Stimulated activated CD8-positive, alpha-beta memory T cell treated with anti-CD3 and anti-CD28 coated beads, Interleukin-4, amount 100 ng/mL, for 24 hours (primary cell): Measurements from ENCODE around the gene ABCC4.
"Not testable (repeated sequence)": the region's sequence is repeated elsewhere in the genome, so short reads cannot be mapped to it uniquely, and the experiment has no call there.

Source experiments
- DNase-seq: peaks from one replicate; pipeline ENCODE4 v3.0.0-alpha.2; 2020; ENCODE audit warnings: low read depth

ABCC4 gene

DNA sequence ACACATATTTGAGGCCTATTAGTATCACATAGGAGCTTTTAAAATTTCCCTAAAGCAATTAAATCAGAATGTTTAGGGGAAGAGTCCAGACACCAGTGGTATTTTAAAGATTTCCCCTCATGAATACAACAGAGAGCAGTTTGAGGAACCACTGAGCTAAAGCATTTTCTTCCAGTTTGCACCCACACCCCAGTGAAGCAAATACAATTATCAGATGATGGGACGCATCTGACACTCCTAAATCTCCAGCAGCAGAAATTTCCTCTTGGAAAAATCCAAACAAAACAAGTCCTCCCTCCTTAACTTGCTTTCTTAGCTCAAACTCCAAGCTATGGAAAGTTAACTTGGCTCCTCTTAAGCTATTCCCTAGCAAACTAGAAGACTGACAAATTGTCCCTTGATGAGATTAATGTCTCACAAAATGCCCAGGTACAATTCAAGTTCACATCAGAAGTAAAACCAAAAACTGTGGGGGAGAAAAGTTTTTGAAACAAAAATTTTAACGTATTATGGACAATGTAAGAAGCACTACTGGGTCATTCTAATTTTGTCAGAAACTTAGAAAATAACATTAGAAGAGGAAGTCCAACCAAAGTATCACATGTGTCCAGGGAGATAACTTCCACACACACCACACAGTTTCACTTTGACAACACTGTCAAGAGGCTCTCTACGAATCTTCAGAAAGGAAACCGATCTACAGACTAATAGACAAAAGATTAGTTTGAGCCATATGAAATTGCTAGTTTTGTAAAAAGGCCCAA is 74.1 kb downstream of the ABCC4 start:
- no peak for DNase-seq

GRCh38 chr13:95226476-95226875 is 74.8 kb downstream of the ABCC4 start:
- DNase-seq, result no peak

DNA sequence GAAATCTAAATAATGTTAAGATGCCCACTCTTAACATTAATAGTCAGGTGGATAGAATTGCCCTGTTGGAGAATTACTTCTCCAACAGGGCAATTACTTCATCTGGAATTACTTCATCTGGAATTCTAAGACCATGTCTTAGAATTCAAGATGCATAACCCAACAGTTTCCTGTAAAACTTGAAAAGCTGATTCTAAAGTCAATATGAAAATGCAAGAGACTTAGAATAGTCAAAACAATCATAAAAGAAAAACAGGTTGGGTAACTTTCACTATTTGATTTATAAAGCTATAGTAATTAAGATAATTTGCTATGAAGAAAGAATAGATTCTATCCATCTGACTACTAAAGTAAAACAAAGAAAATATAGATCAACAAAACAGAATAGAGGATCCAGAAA is 75.2 kb downstream of the ABCC4 start:
- DNase-seq, result no peak

DNA sequence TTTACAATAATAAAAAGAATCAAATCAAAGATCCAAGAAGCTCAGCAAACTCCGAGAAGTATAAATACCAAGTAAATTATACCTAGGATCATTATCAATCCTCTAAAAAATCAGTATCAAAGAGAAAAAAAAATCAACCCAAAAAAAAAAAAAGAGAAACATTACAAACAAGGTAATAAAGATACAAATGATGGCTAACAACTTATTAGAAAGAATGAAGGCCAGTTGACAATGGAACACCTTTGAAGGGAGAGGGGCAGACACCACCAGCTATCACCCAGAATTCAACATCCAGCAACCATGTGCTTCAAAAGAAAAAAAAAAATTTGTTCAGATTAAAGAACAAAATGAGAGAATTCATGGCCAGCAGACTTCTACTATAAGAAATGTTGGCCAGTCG is 77.2 kb downstream of the ABCC4 start:
- DNase-seq, result no peak

GRCh38 chr13:95222733-95223018 is 78.6 kb downstream of the ABCC4 start:
- DNase-seq, result no peak

- no peak for DNase-seq
Observed at GRCh38 chr13:95221971-95222732, 79.1 kb downstream of the ABCC4 start.

DNA sequence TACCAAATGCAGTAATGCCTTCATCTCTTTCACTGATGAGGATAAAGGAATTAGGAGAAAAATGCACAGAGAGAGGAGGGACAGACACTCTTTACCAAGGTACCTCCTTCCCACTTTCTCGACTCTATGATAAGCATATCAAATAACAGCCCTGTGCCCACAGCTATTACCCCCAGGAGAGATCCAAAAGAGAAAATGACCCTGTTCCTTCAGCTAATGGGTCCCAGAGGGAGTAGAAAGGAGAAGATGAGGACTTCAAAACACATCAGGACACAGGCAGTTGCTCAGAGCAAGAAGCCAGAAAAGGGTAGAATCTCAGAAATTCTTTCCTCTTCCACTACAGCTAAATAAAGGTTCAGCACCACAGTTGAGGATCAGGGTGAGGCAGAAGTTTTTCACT is 80.6 kb downstream of the ABCC4 start:
- no peak for DNase-seq

GRCh38 chr13:95217920-95218830 is 83.1 kb downstream of the ABCC4 start:
- DNase-seq, result no peak

GRCh38 chr13:95216182-95216581 is 85.1 kb downstream of the ABCC4 start:
- DNase-seq, result no peak

DNA sequence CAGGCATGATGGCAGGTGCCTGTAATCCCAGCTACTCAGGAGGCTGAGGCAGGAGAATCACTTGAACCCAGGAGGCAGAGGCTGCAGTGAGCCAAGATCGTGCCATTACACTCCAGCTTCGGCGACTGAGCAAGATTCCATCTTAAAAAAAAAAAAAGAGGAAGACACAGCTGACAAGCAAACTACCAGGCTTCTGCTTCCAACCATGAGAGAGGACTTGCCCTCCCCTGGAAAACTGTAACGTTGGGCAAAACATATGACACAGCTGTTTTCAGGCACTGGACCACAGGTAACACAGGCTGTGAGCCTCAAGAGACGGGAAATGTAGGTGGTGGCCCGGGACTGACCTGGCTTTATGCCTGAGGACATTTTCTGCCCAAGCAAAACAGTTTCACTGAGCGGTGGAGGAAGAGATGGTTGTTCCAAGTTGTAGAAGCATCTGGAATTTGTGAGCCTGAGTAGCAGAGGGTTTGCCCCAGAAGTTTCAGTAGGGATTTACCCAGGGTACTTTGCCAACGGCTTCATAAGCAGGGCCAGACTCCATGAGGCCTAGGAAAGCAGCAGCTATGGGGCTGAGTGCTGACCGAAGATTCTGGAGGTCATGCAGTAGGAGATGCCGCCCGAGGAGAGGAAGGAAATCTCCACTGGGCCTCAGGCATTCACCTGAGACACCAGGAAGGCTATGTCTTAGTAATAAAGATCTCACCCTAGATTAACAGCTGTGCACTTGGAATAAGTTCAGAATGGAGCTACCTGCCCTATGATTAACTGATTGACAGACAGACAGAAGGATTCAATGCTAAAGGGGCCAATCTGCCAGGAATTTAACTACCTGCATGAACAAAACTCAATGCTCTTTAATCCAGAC is 88.0 kb downstream of the ABCC4 start:
- no peak for DNase-seq

DNA sequence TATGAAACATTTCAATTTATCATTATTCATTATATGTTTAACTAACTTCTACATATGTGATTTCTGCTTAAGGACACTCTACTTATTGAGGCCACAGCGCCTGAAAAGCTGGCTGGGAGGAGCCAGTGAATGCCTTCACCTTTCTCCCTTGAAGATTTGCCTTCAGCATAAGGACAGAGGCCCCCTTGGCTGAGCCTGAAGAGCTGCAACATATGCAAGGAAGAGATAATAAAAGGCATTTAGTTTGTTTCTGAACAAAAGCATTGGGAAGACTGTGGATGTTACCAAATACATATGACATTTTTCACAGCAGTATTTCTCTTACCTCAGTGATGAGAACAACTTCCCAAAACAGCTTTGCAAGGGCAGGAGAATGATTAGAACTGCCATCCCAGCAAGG is 92.1 kb downstream of the ABCC4 start:
- DNase-seq, result no peak

GRCh38 chr13:95207769-95208366 is 93.4 kb downstream of the ABCC4 start:
- no peak for DNase-seq

DNA sequence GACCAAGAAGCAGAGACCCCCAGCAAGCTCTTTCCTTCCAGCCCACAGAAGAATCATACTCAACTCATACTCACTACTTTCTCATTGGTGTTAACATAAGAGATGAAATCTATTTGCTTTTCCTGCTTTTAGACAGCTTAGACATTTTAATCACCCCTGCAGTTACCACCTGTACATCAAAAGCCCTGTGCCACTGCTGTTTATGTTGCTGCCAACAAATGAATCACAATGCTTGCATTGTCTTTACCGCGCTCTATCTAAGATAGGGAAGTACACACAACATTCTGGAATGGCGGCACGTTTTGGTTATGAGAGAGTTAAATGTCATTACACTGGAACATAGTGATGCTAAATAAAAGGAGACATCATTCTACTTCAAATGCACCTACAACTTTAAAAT is 95.1 kb downstream of the ABCC4 start:
- no peak for DNase-seq

DNA sequence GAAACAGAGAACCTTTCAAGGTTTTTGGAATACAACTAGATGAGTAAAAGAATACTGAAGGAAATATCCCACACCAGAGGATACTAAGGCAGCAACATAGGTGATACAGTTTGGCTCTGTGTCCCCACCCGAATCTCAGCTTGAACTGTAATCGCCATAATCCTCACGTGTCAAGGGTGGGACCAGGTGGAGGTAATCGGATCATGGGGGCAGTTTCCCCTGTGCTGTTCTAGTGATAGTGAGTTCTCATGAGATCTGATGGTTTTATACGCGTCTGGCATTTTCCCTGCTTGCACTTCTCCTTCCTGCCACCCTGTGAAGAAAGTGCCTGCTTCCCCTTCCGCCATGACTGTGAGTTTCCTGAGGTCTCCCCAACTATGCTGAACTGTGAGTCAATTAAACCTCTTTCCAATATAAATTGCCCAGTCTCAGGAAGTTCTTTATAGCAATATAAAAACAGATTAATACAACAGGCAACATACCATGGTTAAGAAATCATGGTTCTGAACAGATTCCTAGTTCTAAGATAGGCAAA is 97.0 kb downstream of the ABCC4 start:
- no peak for DNase-seq

- DNase-seq, result no peak
Observed at GRCh38 chr13:95201814-95202651, 99.2 kb downstream of the ABCC4 start.

- DNase-seq, result not testable (repeated sequence)
Observed at GRCh38 chr13:95200386-95200957, 100.8 kb downstream of the ABCC4 start.

GRCh38 chr13:95199896-95200295 is 101.4 kb downstream of the ABCC4 start:
- DNase-seq, result no peak

- not testable (repeated sequence) for DNase-seq
Observed at GRCh38 chr13:95198606-95199005, 102.6 kb downstream of the ABCC4 start.

GRCh38 chr13:95197548-95197947 is 103.7 kb downstream of the ABCC4 start:
- DNase-seq, result no peak

- DNase-seq, result no peak
Observed at GRCh38 chr13:95195146-95195545, 106.1 kb downstream of the ABCC4 start.
